SU-DHL-6 (cell line): Measurements from ENCODE around the gene PSME3IP1.

Source experiments
- CTCF ChIP-seq: fragments of 200-600 bp; sonication (generic); IDR thresholded peaks from one replicate; pipeline ENCODE4 v1.5.1; 2017; ENCODE audit warnings: antibody characterized with exemption, mild to moderate bottlenecking, low read length, moderate library complexity; ENCODE audit not compliant: insufficient read depth, poor library complexity, severe bottlenecking
- EZH2phosphoT487 ChIP-seq: fragments of 200-600 bp; sonication (generic), shearing (Covaris generic); conservative IDR thresholded peaks from 2 replicates; pipeline ENCODE4 v1.6.1; 2018; ENCODE audit warnings: mild to moderate bottlenecking, antibody characterized with exemption, low read length, moderate library complexity, mixed read lengths

GRCh38 chr16:57144027-57144426, 41.8 kb downstream of the PSME3IP1 start:
- TF ChIP-seq CTCF (no peak), EZH2phosphoT487 (no peak)
